ENCODE results near the gene FAM20B.

Gene FAM20B

DNA sequence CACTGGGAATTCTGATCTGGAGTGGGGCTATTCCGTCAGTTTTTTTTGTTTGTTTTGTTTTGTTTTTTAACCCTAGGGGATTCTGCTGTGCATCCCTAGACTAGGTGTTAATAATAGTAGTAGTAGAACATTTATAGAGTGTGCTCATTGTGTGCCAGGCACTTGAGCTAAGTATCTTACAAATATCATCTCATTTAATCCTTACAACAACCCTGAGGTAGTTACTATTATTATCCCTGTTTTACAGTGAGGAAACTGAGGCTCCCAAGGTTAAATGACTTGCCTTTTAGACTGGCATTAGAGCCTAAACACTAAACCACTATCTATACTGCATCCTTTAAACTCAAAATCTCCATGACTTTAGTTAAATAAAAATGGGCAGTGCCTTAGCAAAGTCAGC, 78.3 kb downstream of the FAM20B start:
- DNase-seq (ENCODE audit: low spot score) = no peak
- no peak overlapping the region for H3K4me3 Mint-ChIP-seq
- no peaks in the 10 kb centered on the region for H3K9me3 Mint-ChIP-seq
- no peak overlapping the region for H3K27ac Mint-ChIP-seq
- peaks cover 2% of the 10 kb centered on the region for H3K36me3 Mint-ChIP-seq (ENCODE audit: low read depth)
- H3K4me1 Mint-ChIP-seq (ENCODE audit: low read depth) = no peaks in the 10 kb centered on the region
- H3K27me3 Mint-ChIP-seq (ENCODE audit: low read depth) = no peaks in the 10 kb centered on the region

DNA sequence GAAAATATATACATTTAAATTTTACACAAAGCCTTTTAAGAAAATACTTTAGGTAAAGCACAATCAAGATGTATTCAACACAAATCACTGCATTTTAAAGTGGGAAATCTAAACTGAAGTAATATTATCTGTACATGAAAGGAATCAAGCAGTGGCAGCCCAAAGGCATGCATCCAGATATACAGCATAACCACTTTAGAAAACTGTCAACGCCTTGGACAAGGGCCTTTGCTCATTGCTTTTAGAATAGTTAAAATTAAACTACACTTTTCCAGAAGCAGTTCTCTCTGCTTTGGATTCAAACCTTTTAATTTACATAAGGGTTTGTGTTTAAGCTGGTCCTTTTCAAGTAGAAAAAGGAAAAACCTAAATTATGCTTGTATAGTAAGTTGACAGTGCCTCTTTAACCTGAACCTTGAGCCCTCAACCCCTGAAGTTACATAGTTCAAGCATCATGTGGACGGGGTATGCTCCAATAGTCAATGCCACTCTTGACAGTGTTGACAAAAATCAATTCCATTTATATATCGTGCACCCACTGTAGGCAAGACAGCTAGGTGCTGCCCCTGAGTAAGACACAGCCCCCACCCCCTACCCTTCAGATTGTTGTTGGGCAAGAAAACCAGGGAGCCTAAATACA, 79.0 kb downstream of the FAM20B start:
- Mint-ChIP-seq H3K9me3 (no peaks in the 10 kb centered on the region), H3K4me3 (no peak overlapping the region), H3K4me1 (ENCODE audit: low read depth) (no peaks in the 10 kb centered on the region), H3K27ac (no peak overlapping the region), H3K36me3 (ENCODE audit: low read depth) (peaks cover 6% of the 10 kb centered on the region), H3K27me3 (ENCODE audit: low read depth) (no peaks in the 10 kb centered on the region)
- no peak for DNase-seq (ENCODE audit: low spot score)

DNA sequence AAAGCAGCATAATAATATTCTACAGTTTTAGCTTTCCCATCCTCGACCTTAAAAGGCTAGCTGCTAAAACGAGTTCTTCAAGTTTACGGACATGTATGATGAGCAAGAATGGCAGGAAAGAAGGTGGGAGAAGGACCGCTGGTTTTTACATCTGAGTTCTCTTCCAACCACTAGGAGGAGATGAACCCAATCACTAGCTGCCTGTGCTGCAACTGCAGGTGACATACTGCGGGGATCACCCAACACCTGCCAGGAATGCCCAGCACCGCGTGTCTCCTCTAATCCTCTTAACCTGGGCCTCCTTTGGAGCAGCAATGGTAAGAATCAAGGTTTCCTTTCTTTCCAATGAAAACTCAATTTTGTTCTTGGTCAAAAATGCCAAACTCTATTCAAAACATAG, 79.7 kb downstream of the FAM20B start:
- Mint-ChIP-seq H3K4me1 (ENCODE audit: low read depth) (no peaks in the 10 kb centered on the region), H3K9me3 (no peaks in the 10 kb centered on the region), H3K27ac (no peak overlapping the region), H3K27me3 (ENCODE audit: low read depth) (no peaks in the 10 kb centered on the region), H3K36me3 (ENCODE audit: low read depth) (peaks cover 6% of the 10 kb centered on the region), H3K4me3 (no peak overlapping the region)
- no peak for DNase-seq (ENCODE audit: low spot score)

DNA sequence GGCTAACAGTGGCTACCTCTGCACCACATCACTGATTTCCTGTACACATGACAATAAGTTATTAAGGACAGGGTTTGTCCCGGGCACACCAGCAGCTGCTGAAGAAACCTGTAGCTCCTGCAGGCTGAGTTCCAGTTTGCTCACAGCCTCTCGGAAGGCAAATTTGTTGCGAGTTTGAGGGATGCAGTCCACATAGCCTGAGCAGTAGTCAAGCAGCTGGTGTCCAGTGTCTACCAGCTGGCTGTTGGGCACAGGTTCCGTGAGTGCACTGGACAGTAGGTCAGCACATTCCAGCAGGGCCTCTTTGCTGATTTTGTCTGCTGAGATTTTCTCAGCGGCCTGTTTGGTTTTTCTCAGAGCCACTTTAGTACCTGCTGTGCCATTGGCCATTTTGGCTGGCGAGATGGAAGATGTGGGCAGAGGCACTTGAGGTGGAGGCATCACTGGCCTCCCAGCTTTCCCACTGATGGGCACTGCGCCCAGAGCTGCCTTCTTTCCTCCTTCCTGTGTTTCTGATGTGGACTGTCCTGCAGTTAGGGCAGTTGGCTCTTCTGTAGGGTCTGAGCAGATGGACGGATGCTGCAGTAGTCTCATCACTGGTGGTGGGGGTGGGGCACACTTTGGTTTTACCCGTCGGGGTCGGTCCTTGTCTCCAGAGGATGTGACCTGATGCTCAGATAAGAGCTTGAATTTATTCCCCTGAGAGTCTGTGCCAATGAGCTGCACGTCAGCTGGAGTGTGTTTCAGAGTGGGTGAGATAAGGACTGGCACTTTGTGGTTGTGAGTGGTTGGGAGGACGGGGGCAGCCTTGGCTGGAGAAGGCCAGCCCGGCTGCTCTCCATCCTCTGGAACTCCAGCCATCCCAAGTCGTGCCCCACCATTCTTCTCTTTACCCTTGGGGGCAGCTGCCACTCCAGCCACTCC, 82.3 kb downstream of the FAM20B start:
- Mint-ChIP-seq H3K36me3 (ENCODE audit: low read depth) (peaks cover 6% of the 10 kb centered on the region), H3K4me1 (ENCODE audit: low read depth) (no peaks in the 10 kb centered on the region), H3K27ac (no peak overlapping the region), H3K4me3 (no peak overlapping the region), H3K9me3 (no peaks in the 10 kb centered on the region), H3K27me3 (ENCODE audit: low read depth) (no peaks in the 10 kb centered on the region)
- DNase-seq (ENCODE audit: low spot score) = no peak

DNA sequence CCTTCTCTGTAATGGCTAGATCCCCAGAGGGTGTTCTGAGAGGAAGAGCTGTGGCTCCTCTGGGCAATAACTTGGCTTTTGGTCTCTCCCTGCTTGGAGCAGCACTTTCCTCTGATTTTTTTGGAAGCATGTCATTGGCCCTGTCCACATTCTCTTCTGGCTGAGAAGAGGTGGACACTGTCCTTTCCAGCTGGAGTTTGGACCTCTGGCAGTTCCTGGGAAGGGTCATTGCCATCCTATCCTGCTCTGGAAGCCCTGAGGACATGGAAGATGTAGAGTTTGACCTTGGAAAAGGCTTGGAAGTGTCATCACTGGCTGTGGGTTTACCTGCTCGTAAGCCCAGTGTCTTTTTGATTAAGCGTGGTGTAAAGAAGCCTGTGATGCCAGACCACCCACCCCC, 83.0 kb downstream of the FAM20B start:
- peaks cover 6% of the 10 kb centered on the region for H3K36me3 Mint-ChIP-seq (ENCODE audit: low read depth)
- no peaks in the 10 kb centered on the region for H3K27me3 Mint-ChIP-seq (ENCODE audit: low read depth)
- no peak for DNase-seq (ENCODE audit: low spot score)
- no peaks in the 10 kb centered on the region for H3K9me3 Mint-ChIP-seq
- no peak overlapping the region for H3K4me3 Mint-ChIP-seq
- no peaks in the 10 kb centered on the region for H3K4me1 Mint-ChIP-seq (ENCODE audit: low read depth)
- no peak overlapping the region for H3K27ac Mint-ChIP-seq

DNA sequence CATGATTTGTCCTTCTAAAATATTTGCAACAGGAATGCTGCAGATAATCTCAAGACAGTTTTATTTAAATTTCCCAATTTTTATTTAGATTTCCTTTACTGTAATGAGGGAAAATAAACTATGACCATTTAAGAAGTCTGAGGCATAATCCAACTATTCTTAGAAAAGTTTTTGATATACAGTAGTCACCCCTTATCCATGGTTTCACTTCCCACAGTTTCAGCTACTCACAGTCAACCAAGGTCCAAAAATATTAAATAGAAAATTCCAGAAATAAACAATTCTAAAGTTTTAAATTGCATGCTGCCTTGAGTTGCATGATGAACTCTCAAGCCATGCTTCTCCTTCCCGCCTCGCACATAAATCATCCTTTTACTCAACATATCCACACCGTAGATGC, 89.5 kb downstream of the FAM20B start:
- Mint-ChIP-seq H3K27me3 (ENCODE audit: low read depth) (no peaks in the 10 kb centered on the region), H3K4me1 (ENCODE audit: low read depth) (peaks cover 3% of the 10 kb centered on the region), H3K36me3 (ENCODE audit: low read depth) (peaks cover 8% of the 10 kb centered on the region), H3K27ac (no peak overlapping the region), H3K4me3 (no peak overlapping the region), H3K9me3 (no peaks in the 10 kb centered on the region)
- DNase-seq (ENCODE audit: low spot score) = no peak

DNA sequence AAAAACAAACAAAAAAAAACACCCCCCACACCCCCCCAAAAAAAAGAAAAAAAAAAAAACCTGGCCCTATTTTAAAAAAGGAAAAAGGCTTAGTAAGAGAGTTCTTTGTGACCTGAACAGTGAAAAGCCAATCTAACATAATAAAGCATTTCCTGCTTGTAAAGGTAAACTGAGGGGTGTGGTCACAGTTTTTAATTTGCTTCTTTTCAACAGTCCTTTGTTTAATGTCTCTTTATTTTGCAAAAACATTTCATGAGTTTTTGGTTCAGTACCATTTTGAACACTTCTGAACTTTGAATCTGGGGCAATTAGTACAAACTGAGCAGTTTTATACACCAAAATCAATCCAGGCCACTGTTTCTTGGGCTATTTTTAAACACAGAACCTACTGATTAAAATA, 93.8 kb downstream of the FAM20B start:
- no peaks in the 10 kb centered on the region for H3K27me3 Mint-ChIP-seq (ENCODE audit: low read depth)
- H3K9me3 Mint-ChIP-seq = no peaks in the 10 kb centered on the region
- no peak overlapping the region for H3K4me3 Mint-ChIP-seq
- H3K4me1 Mint-ChIP-seq (ENCODE audit: low read depth) = peaks cover 3% of the 10 kb centered on the region
- H3K36me3 Mint-ChIP-seq (ENCODE audit: low read depth) = peaks cover 8% of the 10 kb centered on the region
- no peak for DNase-seq (ENCODE audit: low spot score)
- no peak overlapping the region for H3K27ac Mint-ChIP-seq

DNA sequence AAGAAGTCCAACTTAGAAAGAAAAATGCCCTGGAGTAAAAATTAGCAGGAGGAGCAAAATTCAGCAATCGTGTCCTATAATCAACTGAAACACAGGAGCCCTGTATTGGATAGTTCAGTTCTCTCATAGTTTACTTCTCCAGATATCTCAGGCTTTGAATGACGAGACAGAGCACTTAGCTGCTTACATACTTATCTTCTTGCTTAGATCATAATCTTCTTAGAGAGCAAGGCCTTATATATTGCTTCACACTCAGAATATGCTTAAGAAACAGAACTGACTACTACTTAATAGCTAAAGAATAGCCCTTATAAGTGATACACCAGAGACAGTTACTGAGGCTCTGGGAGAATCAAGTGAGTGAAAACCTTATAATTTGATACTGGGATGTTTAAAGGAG, 95.0 kb downstream of the FAM20B start:
- Mint-ChIP-seq H3K27ac (no peak overlapping the region), H3K4me3 (no peak overlapping the region), H3K9me3 (no peaks in the 10 kb centered on the region)

DNA sequence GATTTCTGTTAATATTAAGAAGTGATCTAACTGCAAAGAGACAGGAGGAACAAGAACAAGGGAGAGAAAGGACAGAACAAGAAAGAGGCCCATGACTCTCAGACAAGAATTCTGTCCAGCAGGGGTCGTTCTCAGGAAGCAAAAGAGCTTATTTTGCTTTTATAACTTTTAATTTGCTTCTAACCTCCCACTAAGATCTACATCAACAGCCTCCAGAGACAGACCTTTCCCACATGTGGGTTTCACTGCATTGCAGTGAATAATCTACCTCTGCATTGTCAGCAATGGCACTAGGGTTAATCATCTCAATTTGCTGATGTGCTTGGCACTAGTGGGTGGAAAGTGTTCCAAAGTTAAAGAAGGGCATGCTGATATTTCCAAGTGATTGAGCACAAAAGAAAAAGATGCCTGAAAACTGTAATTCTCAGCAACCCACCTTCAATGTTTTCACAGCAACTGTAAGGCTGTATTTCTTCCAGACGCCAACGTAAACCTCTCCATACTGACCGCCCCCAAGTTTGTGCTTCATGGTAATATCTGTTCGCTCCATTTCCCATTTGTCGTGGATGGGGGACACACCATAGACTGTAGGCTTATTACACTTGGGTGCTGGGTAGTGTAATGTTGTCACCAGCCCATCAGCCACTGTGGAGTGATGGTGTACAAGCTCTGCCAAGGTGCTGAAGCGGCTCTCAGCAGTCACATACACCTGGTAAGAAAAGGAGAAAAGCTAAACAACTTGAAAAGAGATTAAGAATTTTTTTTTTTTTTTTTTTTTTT, 95.7 kb downstream of the FAM20B start:
- peaks cover 12% of the 10 kb centered on the region for H3K36me3 Mint-ChIP-seq (ENCODE audit: low read depth)
- DNase-seq (ENCODE audit: low spot score) = peak; percentile 25
- no peak overlapping the region for H3K27ac Mint-ChIP-seq
- H3K27me3 Mint-ChIP-seq (ENCODE audit: low read depth) = no peaks in the 10 kb centered on the region
- H3K4me1 Mint-ChIP-seq (ENCODE audit: low read depth) = peaks cover 3% of the 10 kb centered on the region
- no peak overlapping the region for H3K4me3 Mint-ChIP-seq
- no peaks in the 10 kb centered on the region for H3K9me3 Mint-ChIP-seq

More for the DNA sequence above, 95.0 kb downstream of the FAM20B start:
- H3K36me3 Mint-ChIP-seq (ENCODE audit: low read depth) = peaks cover 12% of the 10 kb centered on the region
- no peak for DNase-seq (ENCODE audit: low spot score)
- H3K27me3 Mint-ChIP-seq (ENCODE audit: low read depth) = no peaks in the 10 kb centered on the region
- peaks cover 3% of the 10 kb centered on the region for H3K4me1 Mint-ChIP-seq (ENCODE audit: low read depth)

DNA sequence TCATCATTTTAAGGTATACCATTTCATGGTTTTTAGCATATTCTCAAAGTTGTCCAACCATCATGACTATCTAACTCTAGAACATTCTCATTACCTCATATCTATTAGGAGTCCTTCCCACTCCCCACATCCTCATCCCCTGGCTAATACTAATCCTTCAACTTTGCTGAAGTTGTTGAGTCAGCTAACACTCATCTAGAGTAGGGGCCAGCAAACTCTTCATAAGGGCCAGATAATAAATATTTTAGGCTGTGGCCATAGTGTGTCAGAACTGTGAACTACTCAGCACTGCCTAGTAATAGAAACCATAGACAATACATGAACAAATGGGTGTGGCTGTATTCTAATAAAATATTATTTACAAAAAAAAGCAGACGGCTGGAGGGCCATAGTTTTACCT, 99.2 kb downstream of the FAM20B start:
- Mint-ChIP-seq H3K9me3 (peaks cover 4% of the 10 kb centered on the region), H3K4me3 (no peak overlapping the region), H3K27me3 (ENCODE audit: low read depth) (no peaks in the 10 kb centered on the region), H3K4me1 (ENCODE audit: low read depth) (peaks cover 12% of the 10 kb centered on the region), H3K27ac (no peak overlapping the region), H3K36me3 (ENCODE audit: low read depth) (peaks cover 5% of the 10 kb centered on the region)
- DNase-seq (ENCODE audit: low spot score) = no peak

Measured in T-helper 2 cell treated with Interferon-gamma antibody and Interleukin-4, amounts not matched to agents 5 μg/mL and 100 μg/mL, for 36 hours (primary cell).